HG03039 (cell line): Measurements from ENCODE around the gene OR2V2.

Source experiments
- ATAC-seq: cut with Tn5 transposase; IDR thresholded peaks from one replicate; pipeline ENCODE4 v1.9.1; 2021; ENCODE audit warnings: mild to moderate bottlenecking, moderate library complexity; ENCODE audit not compliant: unreplicated experiment

The OR2V2 gene

GRCh38 chr5:181189962-181190710 is 42.8 kb downstream of the OR2V2 start:
- no peak for ATAC-seq

GRCh38 chr5:181190711-181191525 is 43.5 kb downstream of the OR2V2 start:
- ATAC-seq, result peak; percentile 2

- ATAC-seq, result peak; percentile 52
These were observed 44.3 kb downstream of the OR2V2 start for GRCh38 chr5:181191526-181192336.

- ATAC-seq, result no peak
These were observed 45.1 kb downstream of the OR2V2 start for GRCh38 chr5:181192337-181193046.

- ATAC-seq, result no peak
These were observed 46.3 kb downstream of the OR2V2 start for GRCh38 chr5:181193656-181194055.

GRCh38 chr5:181194489-181195248 is 47.3 kb downstream of the OR2V2 start:
- no peak for ATAC-seq

GRCh38 chr5:181195249-181195761 is 47.9 kb downstream of the OR2V2 start:
- no peak for ATAC-seq

- no peak for ATAC-seq
These were observed 50.1 kb downstream of the OR2V2 start for GRCh38 chr5:181197326-181197951.

- no peak for ATAC-seq
These were observed 50.8 kb downstream of the OR2V2 start for GRCh38 chr5:181198106-181198685.

- ATAC-seq, result peak; percentile 60
These were observed 51.6 kb downstream of the OR2V2 start for GRCh38 chr5:181198905-181199519.

GRCh38 chr5:181199881-181200638 is 52.7 kb downstream of the OR2V2 start:
- no peak for ATAC-seq

GRCh38 chr5:181200816-181201215 is 53.4 kb downstream of the OR2V2 start:
- ATAC-seq, result no peak

- no peak for ATAC-seq
These were observed 55.8 kb downstream of the OR2V2 start for GRCh38 chr5:181203093-181203711.

GRCh38 chr5:181203777-181204112 is 56.4 kb downstream of the OR2V2 start:
- ATAC-seq, result no peak

- no peak for ATAC-seq
These were observed 56.9 kb downstream of the OR2V2 start for GRCh38 chr5:181204113-181204825.

- no peak for ATAC-seq
These were observed 57.7 kb downstream of the OR2V2 start, which contains the start of gene TRIM7 for GRCh38 chr5:181204826-181205760. Gene TRIM7, minus strand, starts transcription at chr5:181205196. Its CDS starts 86 bp downstream, at chr5:181205110.
